ENCODE measurements around the gene ROGDI. TPM values are rescaled to one million over a fixed set of nuclear protein-coding genes. Genes with fewer than 3 reads are reported as not detected.

Gene ROGDI
- total and polyA plus RNA-seq, 2 donors (not counting 1 experiment from before 2014, with no cell fraction given) = 9.2 to 31.9 TPM

- no peaks in the 10 kb centered on the region for H3K9me3 ChIP-seq (ENCODE audit: control extremely low read depth in 1 of 3, control insufficient read depth in 2 of 3, insufficient read depth in 1 of 3, low read length in 2 of 3)
- H3K9ac ChIP-seq (ENCODE audit: low read length) = no peak overlapping the region
- no peak overlapping the region for H2AFZ ChIP-seq (ENCODE audit: insufficient read depth, low read depth, low read length, poor library complexity, severe bottlenecking)
- intact Hi-C loops (cut with micrococcal nuclease) = no loop called here
- no peak for TF ChIP-seq EZH2 (IDR thresholded peaks at IDR 0.05; ENCODE audit: borderline replicate concordance, insufficient read depth, low read depth, low read length, poor library complexity, severe bottlenecking)
- TF ChIP-seq, protein P1, sequence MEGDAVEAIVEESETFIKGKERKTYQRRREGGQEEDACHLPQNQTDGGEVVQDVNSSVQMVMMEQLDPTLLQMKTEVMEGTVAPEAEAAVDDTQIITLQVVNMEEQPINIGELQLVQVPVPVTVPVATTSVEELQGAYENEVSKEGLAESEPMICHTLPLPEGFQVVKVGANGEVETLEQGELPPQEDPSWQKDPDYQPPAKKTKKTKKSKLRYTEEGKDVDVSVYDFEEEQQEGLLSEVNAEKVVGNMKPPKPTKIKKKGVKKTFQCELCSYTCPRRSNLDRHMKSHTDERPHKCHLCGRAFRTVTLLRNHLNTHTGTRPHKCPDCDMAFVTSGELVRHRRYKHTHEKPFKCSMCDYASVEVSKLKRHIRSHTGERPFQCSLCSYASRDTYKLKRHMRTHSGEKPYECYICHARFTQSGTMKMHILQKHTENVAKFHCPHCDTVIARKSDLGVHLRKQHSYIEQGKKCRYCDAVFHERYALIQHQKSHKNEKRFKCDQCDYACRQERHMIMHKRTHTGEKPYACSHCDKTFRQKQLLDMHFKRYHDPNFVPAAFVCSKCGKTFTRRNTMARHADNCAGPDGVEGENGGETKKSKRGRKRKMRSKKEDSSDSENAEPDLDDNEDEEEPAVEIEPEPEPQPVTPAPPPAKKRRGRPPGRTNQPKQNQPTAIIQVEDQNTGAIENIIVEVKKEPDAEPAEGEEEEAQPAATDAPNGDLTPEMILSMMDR (IDR thresholded peaks at IDR 0.05) = no peak
- H4K20me1 ChIP-seq (ENCODE audit: control insufficient read depth, insufficient read depth, low read length, poor library complexity, severe bottlenecking) = no peaks in the 10 kb centered on the region
- DNase-seq (no peak), ATAC-seq (ENCODE audit: low read depth) (no peak)
- Mint-ChIP-seq H3K27ac (no peak overlapping the region), H3K27me3 (no peaks in the 10 kb centered on the region), H3K9me3 (ENCODE audit: insufficient read depth) (no peaks in the 10 kb centered on the region), H3K4me3 (peak overlapping the region; percentile 7), H3K4me1 (peaks cover 25% of the 10 kb centered on the region)
- ChIA-PET CTCF (interaction anchor here (0.7 kb wide), 1 partner anchor 22 kb away, joined by 3 read pairs; no protein-coding TSS in a partner anchor), POLR2A (no interaction called here)
- H3K27me3 ChIP-seq (replicated peaks in 1 of 4; ENCODE audit: control extremely low read depth in 1 of 4, control insufficient read depth in 3 of 4, insufficient read depth in 4 of 4, low read length in 3 of 4) = no peaks in the 10 kb centered on the region
- no peak overlapping the region for H3K4me3 ChIP-seq (ENCODE audit: control extremely low read depth in 1 of 5, extremely low read depth in 1 of 5, insufficient read depth in 1 of 5, low read depth in 2 of 5, low read length in 4 of 5)
- WGBS (ENCODE audit: insufficient coverage) = 98% methylated on average over 5 of the region's 7 CpGs
- H3K79me2 ChIP-seq (ENCODE audit: control insufficient read depth, insufficient read depth, low read length) = peaks cover 27% of the 10 kb centered on the region
- peaks cover 0 to 39% of the 10 kb centered on the region in 2 experiments for H3K36me3 ChIP-seq (replicated peaks in 1 of 2; ENCODE audit: control extremely low read depth in 1 of 2, control insufficient read depth in 1 of 2, extremely low read depth in 1 of 2, insufficient read depth in 2 of 2, low read length in 1 of 2)
- H3K4me2 ChIP-seq (replicated peaks; ENCODE audit: low read depth, low read length, poor library complexity, severe bottlenecking) = no peak overlapping the region
- H3K4me1 ChIP-seq (ENCODE audit: control insufficient read depth in 2 of 2, insufficient read depth in 2 of 2, low read length in 2 of 2) = peaks cover 15 to 28% of the 10 kb centered on the region in 2 donors
- no peak overlapping the region for H3K27ac ChIP-seq (ENCODE audit: low read length in 2 of 2)
These were observed 38.6 kb downstream of the ROGDI start for GRCh38 chr16:4763791-4764190.

GRCh38 chr16:4762205-4762604 is 40.2 kb downstream of the ROGDI start:
- H3K27me3 Mint-ChIP-seq = no peaks in the 10 kb centered on the region
- no peak overlapping the region for H3K4me3 ChIP-seq (ENCODE audit: control extremely low read depth in 1 of 5, extremely low read depth in 1 of 5, insufficient read depth in 1 of 5, low read depth in 2 of 5, low read length in 4 of 5)
- peaks cover 7 to 14% of the 10 kb centered on the region in 2 donors for H3K4me1 ChIP-seq (ENCODE audit: control insufficient read depth in 2 of 2, insufficient read depth in 2 of 2, low read length in 2 of 2)
- H3K9ac ChIP-seq (ENCODE audit: low read length) = no peak overlapping the region
- no peak overlapping the region for H3K27ac Mint-ChIP-seq
- intact Hi-C loops (cut with micrococcal nuclease) = no loop called here
- DNase-seq = no peak
- ChIA-PET CTCF (no interaction called here), POLR2A (no interaction called here)
- ATAC-seq (ENCODE audit: low read depth) = no peak
- no peak overlapping the region for H3K4me2 ChIP-seq (replicated peaks; ENCODE audit: low read depth, low read length, poor library complexity, severe bottlenecking)
- H3K79me2 ChIP-seq (ENCODE audit: control insufficient read depth, insufficient read depth, low read length) = peaks cover 27% of the 10 kb centered on the region
- no peaks in the 10 kb centered on the region for H4K20me1 ChIP-seq (ENCODE audit: control insufficient read depth, insufficient read depth, low read length, poor library complexity, severe bottlenecking)
- H3K9me3 ChIP-seq (ENCODE audit: control extremely low read depth in 1 of 3, control insufficient read depth in 2 of 3, insufficient read depth in 1 of 3, low read length in 2 of 3) = no peaks in the 10 kb centered on the region
- H3K9me3 Mint-ChIP-seq (ENCODE audit: insufficient read depth) = no peaks in the 10 kb centered on the region
- no peak for TF ChIP-seq EZH2 (IDR thresholded peaks at IDR 0.05; ENCODE audit: borderline replicate concordance, insufficient read depth, low read depth, low read length, poor library complexity, severe bottlenecking)
- no peak overlapping the region for H2AFZ ChIP-seq (ENCODE audit: insufficient read depth, low read depth, low read length, poor library complexity, severe bottlenecking)
- H3K27ac ChIP-seq (ENCODE audit: low read length in 2 of 2) = no peak overlapping the region
- H3K27me3 ChIP-seq (replicated peaks in 1 of 4; ENCODE audit: control extremely low read depth in 1 of 4, control insufficient read depth in 3 of 4, insufficient read depth in 4 of 4, low read length in 3 of 4) = no peaks in the 10 kb centered on the region
- WGBS (ENCODE audit: insufficient coverage) = 97% methylated on average over 8 of the region's 9 CpGs
- no peak overlapping the region for H3K4me3 Mint-ChIP-seq
- H3K4me1 Mint-ChIP-seq = peaks cover 13% of the 10 kb centered on the region
- peaks cover 0 to 48% of the 10 kb centered on the region in 2 experiments for H3K36me3 ChIP-seq (replicated peaks in 1 of 2; ENCODE audit: control extremely low read depth in 1 of 2, control insufficient read depth in 1 of 2, extremely low read depth in 1 of 2, insufficient read depth in 2 of 2, low read length in 1 of 2)
